ENCODE results near the gene ITGA1.

ITGA1 gene

GRCh38 chr5:52805615-52806014 is 17.9 kb downstream of the ITGA1 start:
- TF ChIP-seq ZFX (IDR thresholded peaks at IDR 0.05; ENCODE audit: borderline replicate concordance) (no peak), CTCF (IDR thresholded peaks at IDR 0.05) (no peak)

GRCh38 chr5:52807037-52807436 is 19.3 kb downstream of the ITGA1 start:
- no peak for TF ChIP-seq ZFX (IDR thresholded peaks at IDR 0.05; ENCODE audit: borderline replicate concordance)
- no peak for TF ChIP-seq CTCF (IDR thresholded peaks at IDR 0.05)

More at GRCh38 chr5:52805615-52806014, 17.9 kb downstream of the ITGA1 start:
- no peak overlapping the region for H3K27ac ChIP-seq

GRCh38 chr5:52807723-52808122 is 20.0 kb downstream of the ITGA1 start:
- H3K27ac ChIP-seq: no peak overlapping the region
- TF ChIP-seq CTCF (IDR thresholded peaks at IDR 0.05) (no peak), ZFX (IDR thresholded peaks at IDR 0.05; ENCODE audit: borderline replicate concordance) (no peak)

More at GRCh38 chr5:52807037-52807436, 19.3 kb downstream of the ITGA1 start:
- no peak overlapping the region for H3K27ac ChIP-seq

- H3K27ac ChIP-seq: no peak overlapping the region
- TF ChIP-seq ZFX (IDR thresholded peaks at IDR 0.05; ENCODE audit: borderline replicate concordance): no peak
- no peak for TF ChIP-seq CTCF (IDR thresholded peaks at IDR 0.05)
Measured at GRCh38 chr5:52808316-52808901, 20.7 kb downstream of the ITGA1 start.

GRCh38 chr5:52809884-52810283 is 22.2 kb downstream of the ITGA1 start:
- H3K27ac ChIP-seq: no peak overlapping the region
- no peak for TF ChIP-seq CTCF (IDR thresholded peaks at IDR 0.05)

- TF ChIP-seq ZFX (IDR thresholded peaks at IDR 0.05; ENCODE audit: borderline replicate concordance) (no peak), CTCF (IDR thresholded peaks at IDR 0.05) (no peak)
- H3K27ac ChIP-seq: no peak overlapping the region
Measured at GRCh38 chr5:52810426-52810825, 22.7 kb downstream of the ITGA1 start.

GRCh38 chr5:52811067-52811749 is 23.5 kb downstream of the ITGA1 start:
- TF ChIP-seq ZFX (IDR thresholded peaks at IDR 0.05; ENCODE audit: borderline replicate concordance) (no peak), CTCF (IDR thresholded peaks at IDR 0.05) (no peak)
- no peak overlapping the region for H3K27ac ChIP-seq
